ENCODE measurements around the gene POLR2J. TPM values are rescaled to one million over a fixed set of nuclear protein-coding genes. Genes with fewer than 3 reads are reported as not detected.

The POLR2J gene
- total RNA-seq, 1 experiment from 2014 or later: 51.4 TPM

DNA sequence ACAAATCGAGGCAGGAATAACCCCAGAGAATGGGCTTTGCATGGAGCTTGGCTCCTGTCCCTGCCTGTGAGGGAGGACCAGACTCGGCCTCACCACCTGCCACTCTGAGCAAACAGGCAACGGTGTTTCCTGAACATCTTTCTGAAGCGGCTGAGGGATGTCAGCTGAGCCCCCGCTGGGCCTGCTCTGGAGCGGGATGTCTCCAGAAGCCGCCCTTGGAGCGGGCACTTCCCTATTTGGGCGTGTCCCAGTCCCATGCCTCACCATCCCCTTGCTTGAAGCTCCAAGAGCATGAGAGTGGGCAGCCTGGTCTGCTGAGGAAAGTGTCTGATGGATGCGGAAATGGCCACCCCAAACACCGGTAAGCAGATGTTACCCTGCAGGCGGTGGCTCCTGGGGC is 24.3 kb downstream of the POLR2J start:
- intact Hi-C loops (cut with micrococcal nuclease): no loop called here
- no peak overlapping the region for H3K4me3 Mint-ChIP-seq (ENCODE audit: unreplicated experiment)
- no peaks in the 10 kb centered on the region for H3K27me3 Mint-ChIP-seq (ENCODE audit: insufficient read depth, unreplicated experiment)
- DNase-seq (ENCODE audit: unreplicated experiment): no peak
- H3K36me3 Mint-ChIP-seq (ENCODE audit: insufficient read depth, unreplicated experiment): peaks cover 30% of the 10 kb centered on the region
- TF ChIP-seq CTCF (IDR thresholded peaks at IDR 0.05; ENCODE audit: unreplicated experiment): no peak
- no peaks in the 10 kb centered on the region for H3K9me3 Mint-ChIP-seq (ENCODE audit: unreplicated experiment)
- ChIA-PET POLR2A (interaction anchor here (0.6 to 2.2 kb wide), 2 partner anchors 10 to 148 kb away, joined by 3 to 10 read pairs; partner anchors contain the start of genes ALKBH4 and LRWD1), CTCF (no interaction called here)
- H3K4me1 Mint-ChIP-seq (ENCODE audit: insufficient read depth, unreplicated experiment): no peaks in the 10 kb centered on the region
- no peak overlapping the region for H3K27ac Mint-ChIP-seq (ENCODE audit: low read depth, unreplicated experiment)
- BruUV-seq (replicated peaks): no TSS peak

DNA sequence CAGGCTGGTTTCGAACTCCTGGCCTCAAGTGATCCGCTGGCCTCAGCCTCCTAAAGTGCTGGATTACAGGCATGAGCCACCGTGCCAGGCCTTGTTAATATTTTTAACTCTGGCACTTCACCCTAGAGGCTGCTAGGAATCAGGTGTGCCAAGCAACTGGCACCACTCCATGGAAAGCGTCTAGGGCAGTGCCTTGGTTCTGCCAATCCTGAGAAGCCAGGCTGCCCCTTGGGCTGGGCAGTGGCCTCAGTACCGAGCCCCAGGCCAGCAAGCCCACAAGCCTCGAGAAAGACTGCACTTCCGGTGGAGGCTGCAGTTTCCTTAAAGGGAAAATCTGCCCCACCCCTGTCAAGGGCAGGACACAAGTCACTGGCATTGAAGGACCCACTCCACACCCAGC is 25.4 kb downstream of the POLR2J start:
- DNase-seq (ENCODE audit: unreplicated experiment): no peak
- Mint-ChIP-seq H3K4me3 (ENCODE audit: unreplicated experiment) (no peak overlapping the region), H3K36me3 (ENCODE audit: insufficient read depth, unreplicated experiment) (peaks cover 26% of the 10 kb centered on the region), H3K4me1 (ENCODE audit: insufficient read depth, unreplicated experiment) (no peaks in the 10 kb centered on the region), H3K27ac (ENCODE audit: low read depth, unreplicated experiment) (no peak overlapping the region), H3K27me3 (ENCODE audit: insufficient read depth, unreplicated experiment) (no peaks in the 10 kb centered on the region), H3K9me3 (ENCODE audit: unreplicated experiment) (no peaks in the 10 kb centered on the region)
- no peak for TF ChIP-seq CTCF (IDR thresholded peaks at IDR 0.05; ENCODE audit: unreplicated experiment)
- intact Hi-C loops (cut with micrococcal nuclease): no loop called here
- CTCF ChIA-PET: no interaction called here
- POLR2A ChIA-PET: no interaction called here
- no TSS peak for BruUV-seq (replicated peaks)

GRCh38 chr7:102452451-102452850 is 26.3 kb downstream of the POLR2J start:
- Mint-ChIP-seq H3K36me3 (ENCODE audit: insufficient read depth, unreplicated experiment) (peaks cover 18% of the 10 kb centered on the region), H3K27ac (ENCODE audit: low read depth, unreplicated experiment) (no peak overlapping the region), H3K27me3 (ENCODE audit: insufficient read depth, unreplicated experiment) (no peaks in the 10 kb centered on the region), H3K4me1 (ENCODE audit: insufficient read depth, unreplicated experiment) (no peaks in the 10 kb centered on the region), H3K9me3 (ENCODE audit: unreplicated experiment) (no peaks in the 10 kb centered on the region), H3K4me3 (ENCODE audit: unreplicated experiment) (no peak overlapping the region)
- no TSS peak for BruUV-seq (replicated peaks)
- POLR2A ChIA-PET: interaction anchor here (1.0 kb wide), 1 partner anchor 55 kb away, joined by 4 read pairs; no protein-coding TSS in a partner anchor
- CTCF ChIA-PET: interaction anchor here (0.6 to 1.1 kb wide), 2 partner anchors 48 to 1308 kb away, joined by 3 to 4 read pairs; no protein-coding TSS in a partner anchor
- intact Hi-C loops (cut with micrococcal nuclease): no loop called here
- DNase-seq (ENCODE audit: unreplicated experiment): no peak
- no peak for TF ChIP-seq CTCF (IDR thresholded peaks at IDR 0.05; ENCODE audit: unreplicated experiment)

DNA sequence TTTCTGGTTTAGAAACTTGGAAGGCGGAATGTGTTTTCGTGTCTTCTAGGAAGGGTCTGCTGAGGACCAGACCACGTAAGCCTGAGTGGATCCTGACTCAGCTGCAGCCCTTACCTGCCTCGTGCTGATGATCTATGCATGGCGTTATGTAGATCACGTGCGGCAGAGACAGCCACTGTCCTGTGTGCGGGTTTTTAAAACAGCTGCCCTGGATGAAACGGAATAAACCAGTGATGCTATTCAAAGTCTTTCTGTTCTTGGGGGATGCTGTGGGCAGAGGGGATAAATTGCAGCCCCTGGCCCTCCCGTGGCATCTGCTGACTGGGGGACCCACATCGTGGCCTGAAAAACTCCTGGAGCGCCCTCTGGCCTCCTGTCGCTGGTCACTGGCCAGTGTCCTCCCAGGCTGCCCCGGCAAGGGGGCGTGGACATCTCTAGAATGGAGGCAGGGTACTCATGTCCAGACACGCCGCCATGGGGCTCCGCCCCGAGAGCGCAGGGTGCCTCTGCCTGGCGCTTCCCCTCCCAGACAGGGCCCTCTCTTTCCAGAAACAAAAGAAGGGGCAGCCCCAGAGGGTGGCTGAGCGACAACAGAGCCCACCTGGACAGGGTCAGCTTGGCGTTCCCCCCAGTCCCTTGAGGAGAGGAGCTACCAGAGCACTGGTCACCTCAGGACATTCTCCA is 27.2 kb downstream of the POLR2J start:
- ChIA-PET CTCF (interaction anchor here (0.6 to 1.1 kb wide), 2 partner anchors 47 to 1307 kb away, joined by 3 to 4 read pairs; no protein-coding TSS in a partner anchor), POLR2A (interaction anchor here (3.0 kb wide), 1 partner anchor 13 kb away, joined by 7 read pairs; the partner anchor contains the start of genes ALKBH4 and LRWD1)
- no peak for TF ChIP-seq CTCF (IDR thresholded peaks at IDR 0.05; ENCODE audit: unreplicated experiment)
- Mint-ChIP-seq H3K27me3 (ENCODE audit: insufficient read depth, unreplicated experiment) (no peaks in the 10 kb centered on the region), H3K4me3 (ENCODE audit: unreplicated experiment) (no peak overlapping the region), H3K9me3 (ENCODE audit: unreplicated experiment) (no peaks in the 10 kb centered on the region), H3K27ac (ENCODE audit: low read depth, unreplicated experiment) (no peak overlapping the region), H3K36me3 (ENCODE audit: insufficient read depth, unreplicated experiment) (peaks cover 12% of the 10 kb centered on the region), H3K4me1 (ENCODE audit: insufficient read depth, unreplicated experiment) (no peaks in the 10 kb centered on the region)
- intact Hi-C loops (cut with micrococcal nuclease): no loop called here
- no TSS peak for BruUV-seq (replicated peaks)
- DNase-seq (ENCODE audit: unreplicated experiment): peak; percentile 62
